ENCODE data around the gene SEPTIN2.
A peak's percentile ranks its signal among the peaks of the same experiment; 100 is the strongest.
"Not testable (repeated sequence)": the region's sequence is repeated elsewhere in the genome, so short reads cannot be mapped to it uniquely, and the experiment has no call there.

Gene SEPTIN2

DNA sequence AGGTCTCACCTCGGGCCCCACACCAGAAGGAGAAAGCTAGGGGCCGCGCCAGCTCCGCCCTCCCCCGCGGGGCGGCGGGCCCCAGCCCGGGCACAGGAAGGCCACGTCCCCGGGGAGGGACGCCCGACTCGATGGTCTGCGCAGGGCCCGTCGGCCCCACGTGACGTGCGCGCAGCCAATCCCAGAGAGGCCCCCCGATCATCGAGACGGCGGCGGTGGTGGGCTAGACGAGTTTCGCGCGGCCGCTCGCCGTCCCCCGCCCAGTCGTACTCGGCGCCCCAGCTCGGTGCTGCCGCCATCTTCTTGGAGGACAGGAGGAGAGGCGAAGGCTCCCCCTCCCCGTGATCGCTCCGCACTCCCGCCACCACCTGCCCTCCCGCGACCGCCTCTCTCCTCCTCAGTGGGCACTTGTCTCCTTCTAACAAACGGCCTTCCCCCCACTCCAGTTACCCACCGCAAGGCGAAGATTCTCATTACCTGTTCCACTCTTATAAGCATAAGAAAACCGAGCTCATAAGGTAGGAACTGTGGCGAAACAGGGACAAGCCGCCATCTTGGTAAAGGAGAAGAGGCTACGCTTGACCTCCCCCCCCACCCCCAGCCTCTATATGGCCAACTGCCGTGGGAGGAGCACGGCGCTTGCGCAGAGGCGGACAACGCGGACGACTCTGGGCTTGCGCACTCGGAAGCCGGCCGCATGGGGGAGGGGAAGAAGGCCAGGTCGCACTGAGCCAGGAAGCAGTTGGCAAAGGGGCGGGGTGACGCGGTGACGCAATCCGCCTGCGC, 439 bp upstream of the SEPTIN2 start, which contains the start of gene HDLBP:
Gene HDLBP, minus strand, starts transcription at position 580 of the 786 bp plus-strand sequence. CDS start 48,803 bp downstream, outside the sequence.
- peak; percentile 99 for DNase-seq

DNA sequence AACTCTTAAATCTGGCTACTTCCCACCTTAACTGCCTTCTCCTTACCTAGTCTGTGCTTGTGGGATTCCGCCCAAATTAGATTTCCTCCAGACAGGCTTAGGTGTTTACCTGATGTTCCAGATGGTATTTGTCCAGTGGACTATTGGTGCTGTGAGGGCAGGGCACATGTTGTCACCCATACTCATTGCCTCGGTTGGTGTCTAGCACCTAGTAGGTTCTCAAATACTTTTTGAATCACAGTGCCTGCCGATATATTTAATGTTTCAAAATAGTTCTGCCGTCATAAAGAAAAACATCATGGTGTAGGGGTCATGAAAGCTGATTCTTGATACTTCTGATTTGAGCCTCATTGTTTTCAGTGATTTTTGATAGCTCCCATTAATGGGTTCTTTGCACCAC, 1.1 kb downstream of the SEPTIN2 start:
- DNase-seq, result no peak

DNA sequence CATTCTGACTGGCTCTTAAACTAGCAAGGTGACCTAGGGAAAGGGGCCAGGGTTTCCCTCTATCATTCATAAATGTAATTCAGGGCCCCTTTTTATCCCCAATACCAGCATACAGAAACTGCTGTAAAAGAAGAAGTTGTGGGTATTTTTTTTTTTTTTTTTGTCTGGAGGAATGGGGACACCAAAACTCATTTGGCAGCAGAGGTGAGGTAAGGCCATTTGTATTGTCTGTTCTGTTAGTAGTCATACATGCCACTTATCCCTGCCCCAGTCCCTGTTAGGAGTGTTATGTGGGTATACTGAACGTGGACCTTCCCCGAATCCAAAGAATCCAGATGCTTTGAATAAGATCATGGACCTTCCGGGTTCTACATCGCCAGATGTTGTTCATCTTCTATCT, 1.7 kb downstream of the SEPTIN2 start:
- no peak for DNase-seq

DNA sequence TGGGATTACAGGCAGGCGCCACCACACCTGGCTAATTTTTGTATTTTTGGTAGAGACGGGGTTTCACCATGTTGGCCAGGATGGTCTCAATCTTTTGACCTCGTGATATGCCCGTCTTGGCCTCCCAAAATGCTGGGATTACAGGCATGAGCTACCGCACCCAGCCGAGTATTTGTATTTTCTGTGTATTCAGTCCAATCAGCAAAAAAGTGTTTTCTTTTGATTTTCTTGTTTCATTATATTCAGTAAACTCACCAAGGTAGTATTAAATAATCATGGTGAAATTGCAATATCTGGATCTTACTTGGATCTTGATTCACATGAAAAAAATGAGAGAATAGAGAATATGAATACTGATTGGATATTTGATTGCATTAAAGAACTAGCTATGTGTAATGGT, 3.1 kb downstream of the SEPTIN2 start:
- not testable (repeated sequence) for DNase-seq

GRCh38 chr2:241320394-241320793, 4.7 kb downstream of the SEPTIN2 start:
- no peak for DNase-seq

GRCh38 chr2:241321033-241321432, 5.3 kb downstream of the SEPTIN2 start:
- DNase-seq, result no peak

GRCh38 chr2:241321886-241322285, 6.2 kb downstream of the SEPTIN2 start:
- no peak for DNase-seq

GRCh38 chr2:241323778-241324177, 8.1 kb downstream of the SEPTIN2 start:
- no peak for DNase-seq

- no peak for DNase-seq
Observed at GRCh38 chr2:241324775-241325174, 9.1 kb downstream of the SEPTIN2 start.

DNA sequence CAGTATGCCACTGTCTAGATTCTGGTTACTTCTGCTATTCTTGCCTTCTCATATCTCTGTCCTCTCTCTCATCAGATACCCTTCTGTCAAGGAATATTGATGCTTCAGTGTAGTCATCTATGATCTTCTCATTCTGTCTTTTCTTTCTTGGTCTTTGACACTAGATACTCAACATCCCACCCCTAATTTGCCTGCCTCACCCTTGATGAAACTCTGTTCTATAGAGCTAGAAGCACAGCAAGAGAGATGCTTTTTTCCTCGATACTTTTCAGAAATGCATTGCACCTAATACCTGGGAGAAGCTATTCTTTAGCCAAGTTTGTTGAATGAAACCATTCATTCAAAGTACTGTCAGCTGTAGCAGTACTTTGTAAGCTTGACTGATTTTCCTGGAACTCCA, 9.5 kb downstream of the SEPTIN2 start:
- no peak for DNase-seq

- DNase-seq, result no peak
Observed at GRCh38 chr2:241329669-241330615, 14.2 kb downstream of the SEPTIN2 start.

DNA sequence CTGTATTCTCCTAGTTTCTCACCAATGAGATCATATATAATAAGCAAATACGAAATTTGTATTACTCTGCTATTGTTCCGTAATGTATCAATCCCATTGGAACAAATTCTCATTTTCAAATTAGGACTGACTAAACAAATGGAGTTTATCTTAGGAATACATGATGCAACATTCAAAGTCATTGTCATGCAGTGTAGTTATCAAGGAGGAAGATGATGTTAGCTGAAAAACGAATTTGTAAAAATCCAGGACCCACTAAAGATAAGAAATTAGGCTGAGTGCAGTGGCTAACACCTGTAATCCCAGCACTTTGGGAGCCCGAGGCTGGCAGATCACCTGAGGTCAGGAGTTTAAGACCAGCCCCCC, 14.9 kb downstream of the SEPTIN2 start:
- no peak for DNase-seq

GRCh38 chr2:241334813-241335212, 19.1 kb downstream of the SEPTIN2 start:
- no peak for DNase-seq

- no peak for DNase-seq
Observed at GRCh38 chr2:241339839-241340630, 24.3 kb downstream of the SEPTIN2 start.

- DNase-seq, result no peak
Observed at GRCh38 chr2:241340631-241341163, 25.0 kb downstream of the SEPTIN2 start.

DNA sequence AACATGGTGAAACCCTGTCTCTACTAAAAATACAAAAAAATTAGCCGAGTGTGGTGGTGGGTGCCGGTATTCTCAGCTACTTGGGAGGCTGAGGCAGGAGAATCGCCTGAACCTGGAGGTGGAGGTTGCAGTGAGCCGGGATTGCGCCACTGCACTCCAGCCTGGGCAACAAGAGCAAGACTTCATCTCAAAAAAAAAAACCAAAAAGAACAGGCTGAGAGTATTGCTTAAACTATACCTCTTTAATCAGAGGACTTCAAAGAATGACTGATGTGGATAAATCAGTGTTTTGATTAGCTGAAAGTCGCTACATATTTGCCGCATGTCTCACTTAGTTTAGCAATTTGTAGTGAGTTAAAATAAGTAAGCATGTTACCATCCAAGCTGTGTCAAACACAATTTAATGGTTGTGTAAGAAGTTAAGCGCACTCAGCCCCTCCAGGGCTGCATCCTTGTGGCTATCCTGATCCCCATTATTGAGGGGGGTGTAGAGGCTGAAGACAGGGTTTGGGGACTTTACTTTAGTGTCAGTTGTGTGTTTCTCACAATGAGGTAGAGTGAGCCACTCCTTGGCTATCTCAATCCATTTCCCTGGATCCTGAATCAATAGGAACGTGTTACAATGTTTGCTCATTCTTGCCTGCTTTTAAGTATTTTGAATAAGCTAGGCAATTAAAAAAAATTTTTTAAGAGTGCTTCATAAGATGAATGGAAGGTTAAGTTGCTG, 29.4 kb downstream of the SEPTIN2 start:
- DNase-seq, result peak; percentile 35

- DNase-seq, result no peak
Observed at GRCh38 chr2:241349941-241350340, 34.2 kb downstream of the SEPTIN2 start.

DNA sequence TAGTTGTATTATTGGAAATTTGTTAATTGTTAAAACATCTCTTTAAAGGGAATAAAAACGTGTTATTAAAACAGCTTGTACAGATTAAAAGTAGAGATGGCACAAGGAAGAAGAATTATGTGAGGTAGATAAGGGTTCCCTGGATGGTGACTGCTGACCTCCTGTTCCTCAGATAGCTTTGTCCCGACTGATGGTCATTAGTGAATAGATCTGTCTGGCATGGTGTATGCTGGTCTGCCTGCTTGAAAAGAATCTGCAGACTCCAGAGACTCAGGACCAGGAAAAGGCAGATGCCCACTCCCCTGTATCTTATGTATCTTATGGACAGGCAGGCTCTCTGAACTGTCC, 34.8 kb downstream of the SEPTIN2 start:
- no peak for DNase-seq

DNA sequence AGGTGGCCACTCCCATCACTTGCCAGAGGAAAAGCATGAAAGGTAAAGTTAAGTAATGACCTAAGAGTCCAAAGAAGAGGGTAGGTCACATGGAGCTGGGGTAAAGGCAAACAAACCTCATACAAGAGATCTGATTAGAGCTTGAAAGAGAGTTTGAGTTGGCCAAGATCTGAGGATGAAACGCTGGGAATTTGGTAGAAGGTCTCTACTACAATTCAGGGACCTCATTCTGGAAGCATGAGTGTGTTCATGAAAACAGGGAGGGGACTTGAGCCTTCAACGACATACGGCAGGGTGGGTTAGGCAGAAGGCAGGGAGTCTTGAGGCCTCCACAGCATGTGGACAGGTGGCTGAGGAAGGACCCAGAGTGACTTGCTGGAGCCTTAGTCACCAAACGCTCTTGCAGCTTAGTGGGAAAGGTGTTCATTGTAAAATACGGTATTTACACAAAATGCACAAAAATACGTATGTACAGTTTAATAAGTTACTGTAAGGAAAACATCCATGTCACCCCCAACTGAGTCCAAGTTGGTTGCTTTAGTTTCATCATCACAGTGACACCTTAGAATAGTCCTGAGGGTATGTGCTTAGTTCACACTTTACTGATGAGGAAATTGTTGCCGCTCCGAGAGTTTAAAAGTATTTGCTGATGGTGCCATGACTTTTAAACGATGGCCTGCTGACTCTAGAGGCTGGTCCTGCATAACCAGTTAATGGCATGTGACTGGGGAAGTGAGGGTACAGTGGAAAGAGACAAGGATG, 35.3 kb downstream of the SEPTIN2 start:
- DNase-seq, result no peak

DNA sequence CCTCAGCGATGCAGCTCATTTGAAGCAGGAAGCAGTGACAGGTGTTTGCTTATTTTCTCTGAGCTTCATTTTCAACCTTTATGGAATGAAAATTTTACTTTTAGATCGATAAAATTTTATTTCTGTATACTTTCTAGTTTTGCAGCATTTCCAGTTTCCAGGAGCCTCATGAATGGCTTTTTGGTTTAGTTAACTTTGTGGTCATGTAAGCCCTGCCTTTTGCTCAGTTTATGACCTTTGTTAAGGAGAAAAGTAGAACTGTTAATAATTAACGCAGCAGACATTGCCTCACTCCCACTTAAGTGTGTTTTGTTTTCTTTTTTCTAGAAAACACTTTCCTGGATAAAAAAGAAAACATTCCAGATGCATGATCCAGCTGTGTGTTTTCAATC, 35.9 kb downstream of the SEPTIN2 start:
- DNase-seq, result no peak

- no peak for DNase-seq
Observed at GRCh38 chr2:241352227-241352626, 36.5 kb downstream of the SEPTIN2 start.

Measured in fibroblast of upper back skin (primary cell).